IPS-NIHi7 (cell line): ENCODE measurements around the gene NTF4.
A peak's percentile ranks its signal among the peaks of the same experiment; 100 is the strongest.
"Not testable (repeated sequence)": the region's sequence is repeated elsewhere in the genome, so short reads cannot be mapped to it uniquely, and the experiment has no call there.

Experiments used
- DNase-seq: peaks from one replicate; pipeline ENCODE4 v3.0.0; 2012; ENCODE audit warnings: mixed read lengths; ENCODE audit errors: extremely low spot score

The NTF4 gene

DNA sequence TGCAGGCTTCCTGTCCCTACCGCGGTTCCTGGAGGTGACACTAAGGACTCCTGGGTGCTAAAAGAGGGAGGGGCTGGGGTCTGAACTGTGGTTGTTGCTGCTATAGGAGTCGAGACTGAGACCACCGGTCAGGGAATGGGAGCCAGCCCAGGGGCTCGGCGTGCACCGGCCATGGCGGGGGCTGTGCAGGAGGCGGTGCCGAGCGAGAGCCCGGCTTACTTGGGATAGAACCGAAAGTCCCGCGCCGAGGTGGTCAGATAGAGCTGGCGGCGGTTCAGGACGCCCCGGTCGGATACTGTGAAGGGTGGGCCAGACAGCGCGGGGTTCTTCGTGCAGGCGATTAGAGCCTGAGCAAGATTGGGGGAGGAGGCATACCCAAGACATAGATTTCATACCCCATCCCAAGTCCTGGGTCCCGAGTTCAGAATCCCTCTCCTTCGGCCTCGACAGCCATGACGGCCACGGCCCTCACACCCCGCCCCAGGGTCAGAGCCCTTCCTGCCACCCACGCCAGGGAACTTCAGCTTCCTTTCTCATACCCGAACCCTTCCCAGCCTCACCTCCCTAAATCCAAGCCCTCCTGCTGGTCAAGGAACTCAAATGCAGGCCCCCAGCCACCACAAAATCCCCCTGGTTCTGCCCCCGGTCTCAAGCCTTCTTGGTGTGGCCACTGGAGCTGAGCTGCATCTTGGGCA is 7.6 kb downstream of the NTF4 start:
- not testable (repeated sequence) for DNase-seq

- DNase-seq, result peak; percentile 83
Observed at GRCh38 chr19:49056101-49056901, 8.3 kb downstream of the NTF4 start.

GRCh38 chr19:49050376-49051033 is 14.1 kb downstream of the NTF4 start:
- not testable (repeated sequence) for DNase-seq

DNA sequence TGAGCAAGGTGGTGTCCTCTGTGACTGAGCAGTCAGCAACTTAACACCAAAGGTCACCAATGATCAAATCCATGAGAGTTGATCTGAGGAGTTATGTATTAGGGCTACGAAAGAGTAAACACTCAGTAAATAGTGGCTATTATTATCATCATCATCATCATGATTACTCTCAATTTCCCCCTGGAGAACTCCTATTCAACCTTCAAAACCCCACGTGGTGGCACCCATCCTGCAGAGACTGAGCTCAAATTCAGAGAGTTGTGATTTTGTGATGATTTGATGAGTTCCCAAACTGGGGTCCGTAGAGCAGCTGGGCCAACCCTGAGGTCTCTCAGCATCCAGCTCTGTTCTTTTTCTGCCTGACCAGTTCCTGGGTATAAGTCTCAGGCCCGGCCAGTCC is 14.8 kb downstream of the NTF4 start:
- not testable (repeated sequence) for DNase-seq

GRCh38 chr19:49049011-49049410 is 15.6 kb downstream of the NTF4 start, which contains the start of gene CGB8:
Gene CGB8, minus strand, starts transcription at chr19:49049111. Its CDS starts 372 bp downstream, at chr19:49048739.
- not testable (repeated sequence) for DNase-seq

DNA sequence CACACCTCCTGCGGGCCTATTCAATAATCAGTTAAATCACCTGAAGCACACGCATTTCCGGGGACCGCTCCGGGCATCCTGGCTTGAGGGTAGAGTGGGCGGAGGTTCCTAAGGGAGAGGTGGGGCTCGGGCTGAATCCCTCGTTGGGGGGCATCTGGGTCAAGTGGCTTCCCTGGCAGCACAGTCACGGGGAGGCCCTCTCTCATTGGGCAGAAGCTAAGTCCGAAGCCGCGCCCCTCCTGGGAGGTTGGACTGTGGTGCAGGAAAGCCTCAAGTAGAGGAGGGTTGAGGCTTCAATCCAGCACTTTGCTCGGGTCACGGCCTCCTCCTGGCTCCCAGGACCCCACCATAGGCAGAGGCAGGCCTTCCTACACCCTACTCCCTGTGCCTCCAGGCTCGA is 21.1 kb downstream of the NTF4 start, which contains the start of gene CGB5:
Gene CGB5, plus strand, starts transcription at position 301 of the 400 bp plus-strand sequence. CDS start 362 bp downstream, outside the sequence.
- not testable (repeated sequence) for DNase-seq

- DNase-seq, result not testable (repeated sequence)
Observed at GRCh38 chr19:49042666-49043065, 22.0 kb downstream of the NTF4 start.

- no peak for DNase-seq
Observed at GRCh38 chr19:49042177-49042576, 22.4 kb downstream of the NTF4 start.

- DNase-seq, result not testable (repeated sequence)
Observed at GRCh38 chr19:49039736-49040135, 24.9 kb downstream of the NTF4 start.

GRCh38 chr19:49038557-49039276 is 25.9 kb downstream of the NTF4 start:
- not testable (repeated sequence) for DNase-seq

GRCh38 chr19:49038111-49038510 is 26.5 kb downstream of the NTF4 start:
- not testable (repeated sequence) for DNase-seq

- DNase-seq, result peak; percentile 54
Observed at GRCh38 chr19:49036815-49037214, 27.8 kb downstream of the NTF4 start, which contains the start of gene CGB1. Gene CGB1, minus strand, starts transcription at chr19:49036895. Its CDS starts 184 bp downstream, at chr19:49036711.

DNA sequence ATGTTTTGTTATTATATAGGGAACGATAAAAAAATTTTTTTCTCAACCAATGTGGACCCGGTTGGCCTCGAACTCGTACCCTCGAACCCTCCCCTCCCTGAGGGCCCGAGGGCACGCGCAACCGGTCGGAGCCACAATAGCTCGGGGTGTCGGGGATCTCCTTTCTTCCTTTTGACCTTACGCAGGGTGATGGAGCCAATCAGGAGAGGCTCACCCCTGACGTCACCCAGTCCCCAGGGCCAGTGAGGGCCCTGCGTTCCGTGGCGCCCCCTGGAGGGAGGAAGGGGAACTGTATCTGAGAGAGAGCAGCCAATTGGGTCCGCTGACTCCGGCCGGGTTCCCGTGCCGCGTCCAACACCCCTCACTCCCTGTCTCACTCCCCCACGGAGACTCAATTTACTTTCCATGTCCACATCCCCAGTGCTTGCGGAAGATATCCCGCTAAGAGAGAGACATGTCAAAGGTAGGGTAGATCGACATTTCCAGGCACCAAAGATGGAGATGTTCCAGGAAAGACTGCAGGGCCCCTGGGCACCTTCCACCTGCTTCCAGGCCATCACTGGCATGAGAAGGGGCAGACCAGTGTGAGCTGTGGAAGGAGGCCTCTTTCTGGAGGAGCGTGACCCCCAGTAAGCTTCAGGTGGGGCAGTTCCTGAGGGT is 32.8 kb downstream of the NTF4 start, which contains the start of gene CGB2:
Gene CGB2, plus strand, starts transcription at position 249 of the 660 bp plus-strand sequence. Its CDS starts 206 bp downstream, at position 455.
- DNase-seq, result peak; percentile 74

DNA sequence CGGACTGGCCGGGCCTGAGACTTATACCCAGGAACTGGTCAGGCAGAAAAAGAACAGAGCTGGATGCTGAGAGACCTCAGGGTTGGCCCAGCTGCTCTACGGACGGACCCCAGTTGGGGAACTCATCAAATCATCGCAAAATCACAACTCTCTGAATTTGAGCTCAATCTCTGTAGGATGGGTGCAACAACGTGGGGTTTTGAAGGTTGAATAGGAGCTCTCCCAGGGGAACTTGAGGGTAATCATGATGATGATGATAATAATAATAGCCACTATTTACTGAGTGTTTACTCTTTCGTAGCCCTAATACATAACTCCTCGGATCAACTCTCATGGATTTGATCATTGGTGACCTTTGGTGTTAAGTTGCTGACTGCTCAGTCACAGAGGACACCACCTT is 34.3 kb downstream of the NTF4 start:
- not testable (repeated sequence) for DNase-seq

- not testable (repeated sequence) for DNase-seq
Observed at GRCh38 chr19:49029749-49030148, 34.9 kb downstream of the NTF4 start.

- not testable (repeated sequence) for DNase-seq
Observed at GRCh38 chr19:49028686-49029085, 35.9 kb downstream of the NTF4 start.

DNA sequence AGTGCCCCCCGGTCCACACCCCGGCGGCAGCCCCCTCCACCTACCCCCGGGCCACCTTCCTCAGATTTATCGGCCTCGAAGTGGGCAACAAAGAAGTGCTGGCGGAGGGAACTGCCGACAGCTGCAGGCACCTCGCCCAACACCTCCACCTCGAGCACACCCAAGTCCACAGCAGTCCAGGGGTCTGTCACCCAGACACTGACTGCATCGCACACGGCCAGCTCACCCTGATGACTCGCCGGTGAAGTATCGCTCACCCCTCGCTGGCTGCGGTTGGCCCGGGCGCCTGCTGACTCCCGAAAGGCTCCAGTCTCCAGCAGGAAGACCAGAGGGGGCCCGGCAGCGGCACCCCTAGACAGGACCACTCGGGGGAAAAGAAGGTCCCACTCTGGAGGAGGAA is 39.0 kb downstream of the NTF4 start:
- DNase-seq, result not testable (repeated sequence)

GRCh38 chr19:49025088-49025487 is 39.5 kb downstream of the NTF4 start:
- not testable (repeated sequence) for DNase-seq

DNA sequence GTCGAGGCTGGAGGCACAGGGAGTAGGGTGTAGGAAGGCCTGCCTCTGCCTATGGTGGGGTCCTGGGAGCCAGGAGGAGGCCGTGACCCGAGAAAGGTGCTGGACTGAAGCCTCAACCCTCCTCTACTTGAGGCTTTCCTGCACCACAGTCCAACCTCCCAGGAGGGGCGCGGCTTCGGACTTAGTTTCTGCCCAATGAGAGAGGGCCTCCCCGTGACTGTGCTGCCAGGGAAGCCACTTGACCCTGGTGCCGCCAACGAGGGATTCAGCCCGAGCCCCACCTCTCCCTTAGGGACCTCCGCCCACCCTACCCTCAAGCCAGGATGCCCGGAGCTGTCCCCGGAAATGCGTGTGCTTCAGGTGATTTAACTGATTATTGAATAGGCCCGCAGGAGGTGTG is 40.4 kb downstream of the NTF4 start, which contains the start of gene CGB3:
Gene CGB3, minus strand, starts transcription at position 101 of the 400 bp plus-strand sequence. CDS start 362 bp downstream, outside the sequence.
- DNase-seq, result not testable (repeated sequence)

DNA sequence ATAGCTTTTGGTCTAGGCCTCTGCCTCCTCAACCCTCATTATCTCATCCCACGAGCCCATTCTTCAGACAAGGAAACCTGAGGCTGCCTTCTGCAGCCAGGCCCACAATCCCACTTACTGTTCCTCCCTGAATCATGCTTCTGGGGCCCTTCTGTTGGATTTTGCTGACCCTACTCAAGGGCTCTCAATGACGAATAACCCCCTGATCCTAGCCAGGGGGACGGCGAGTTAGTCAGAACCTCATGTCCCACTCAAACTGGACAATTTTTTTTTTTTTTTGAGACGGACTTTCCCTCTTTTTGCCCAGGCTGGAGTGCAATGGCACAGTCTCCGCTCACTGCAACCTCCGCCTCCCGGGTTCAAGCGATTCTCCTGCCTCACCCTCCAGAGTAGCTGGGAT is 42.5 kb downstream of the NTF4 start:
- no peak for DNase-seq
